ENCODE measurements around the gene PRDM9.
"Not testable (repeated sequence)": the region's sequence is repeated elsewhere in the genome, so short reads cannot be mapped to it uniquely, and the experiment has no call there.

PRDM9 gene
- 0 reads per million in 2 experiments for total RNA-seq

DNA sequence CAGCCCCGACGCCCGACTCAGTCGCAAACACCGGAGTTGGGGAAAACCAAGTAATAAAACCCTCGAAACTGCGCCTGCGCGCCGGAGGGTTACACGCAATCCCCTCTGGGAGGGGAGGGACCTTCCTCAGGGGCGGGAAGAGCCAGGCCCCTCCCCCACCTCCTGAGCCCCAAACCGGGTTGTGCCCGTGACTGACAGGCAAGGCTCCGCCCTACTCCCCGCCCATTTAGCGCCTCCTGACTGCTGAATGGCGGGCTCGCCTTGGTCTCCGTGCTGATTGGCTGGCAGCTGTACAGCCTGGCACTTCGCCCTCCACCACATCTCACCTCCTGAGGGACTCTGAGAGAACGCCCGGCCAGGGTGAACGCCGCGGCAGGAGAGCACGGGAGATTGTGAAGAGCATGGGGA is at the start of gene PRDM9:
TSS of gene PRDM9 (plus strand) at position 332 of the 408 bp plus-strand sequence. CDS start 1,425 bp downstream, outside the sequence.
- DNase-seq (ENCODE audit: low read depth) = no peak

DNA sequence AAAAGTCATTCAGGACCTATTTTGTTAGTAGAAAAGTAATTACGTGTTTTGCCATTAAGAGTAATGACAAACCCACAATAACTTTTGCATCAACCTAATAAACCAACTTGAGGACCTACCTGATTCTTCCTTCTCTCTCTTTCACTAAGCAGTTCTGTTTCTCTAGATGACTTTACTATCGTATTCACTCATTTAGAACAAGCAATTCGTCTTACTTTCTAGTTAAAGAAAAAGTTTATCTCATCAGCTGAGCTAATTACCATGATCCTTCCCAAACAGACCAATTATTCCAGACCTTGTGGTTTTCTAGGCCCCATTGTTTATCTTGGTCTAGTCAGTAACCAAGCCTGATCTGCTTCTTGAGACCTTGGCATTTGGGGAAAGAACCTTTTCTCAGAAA is 49.6 kb upstream of the PRDM9 start:
- no peak for DNase-seq (ENCODE audit: low read depth)

DNA sequence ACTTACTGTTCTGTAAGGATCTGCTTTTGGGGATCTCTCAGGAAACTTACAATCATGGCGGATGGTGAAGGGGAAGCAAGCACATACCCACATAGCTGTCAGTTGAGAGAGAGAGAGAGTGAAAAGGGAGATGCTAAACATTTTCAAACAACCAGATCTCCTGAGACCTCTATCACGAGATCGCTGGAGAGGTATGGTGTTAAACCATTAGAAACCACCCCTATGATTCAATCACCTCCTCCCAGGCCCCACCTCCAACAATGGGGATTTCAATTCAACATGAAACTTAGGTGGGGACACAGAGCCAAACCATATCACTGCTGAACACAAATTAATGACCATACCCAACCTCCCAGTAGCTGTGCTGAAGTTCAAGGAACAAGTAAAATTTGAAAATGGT is 48.2 kb upstream of the PRDM9 start:
- no peak for DNase-seq (ENCODE audit: low read depth)

DNA sequence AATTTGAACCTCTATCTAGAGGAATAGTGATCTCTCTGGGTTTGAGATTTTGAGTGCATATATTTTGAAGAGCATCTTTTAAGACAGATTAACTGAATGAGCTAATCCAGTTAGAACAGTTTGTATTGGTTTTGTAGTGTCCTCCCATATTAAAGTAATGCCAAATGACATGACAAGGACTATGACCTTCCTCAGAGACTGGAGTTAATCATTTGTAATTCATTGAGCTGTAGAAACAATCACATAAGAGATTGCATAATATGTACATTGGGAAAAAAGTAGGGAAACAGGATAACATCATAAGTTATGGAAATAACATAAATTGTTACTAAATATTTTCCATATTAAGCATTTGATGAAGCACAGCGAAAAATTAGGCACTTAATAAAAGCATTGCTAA is 45.8 kb upstream of the PRDM9 start:
- DNase-seq (ENCODE audit: low read depth) = no peak

DNA sequence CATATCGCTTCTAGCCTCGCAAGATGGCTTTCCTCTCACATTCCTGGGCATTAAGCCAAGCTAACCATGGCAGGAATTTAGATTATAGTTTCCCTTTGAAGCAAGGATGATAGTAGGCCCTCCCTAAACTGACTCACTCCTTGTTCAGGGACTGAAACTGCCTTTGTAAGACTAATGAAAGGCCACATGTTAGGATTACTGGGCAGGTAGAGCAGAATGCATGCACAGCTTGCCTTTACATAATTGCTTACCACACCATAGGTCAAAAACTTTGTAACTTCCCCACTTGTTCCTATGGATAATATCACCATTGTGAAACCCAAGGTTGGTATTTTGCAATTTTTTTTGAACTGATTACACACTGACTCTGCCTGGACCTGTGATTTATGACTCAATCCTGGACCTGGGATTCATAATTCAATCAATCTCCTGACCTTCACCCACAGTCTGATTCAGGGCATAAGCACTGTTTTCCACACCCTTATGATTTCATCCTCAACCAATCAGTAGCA is 41.0 kb upstream of the PRDM9 start:
- no peak for DNase-seq (ENCODE audit: low read depth)

DNA sequence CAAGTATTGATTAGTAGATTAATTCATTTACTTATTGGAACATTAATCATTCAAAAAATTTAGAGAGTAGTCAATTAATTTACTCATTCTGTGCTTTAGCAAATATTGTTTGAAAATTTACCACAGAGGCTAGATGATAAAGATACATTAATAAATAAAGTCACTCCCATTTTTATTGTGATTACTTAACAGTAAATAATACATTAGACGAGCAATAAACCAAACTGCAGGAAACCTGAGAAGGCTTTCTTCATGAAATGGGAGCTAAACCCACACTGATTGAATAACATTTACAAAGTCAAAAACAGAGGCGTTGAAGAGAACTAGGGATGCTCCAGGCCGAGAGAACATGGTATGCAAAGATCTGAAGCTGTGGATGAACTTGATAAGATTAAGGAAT is 38.8 kb upstream of the PRDM9 start:
- DNase-seq (ENCODE audit: low read depth) = no peak

DNA sequence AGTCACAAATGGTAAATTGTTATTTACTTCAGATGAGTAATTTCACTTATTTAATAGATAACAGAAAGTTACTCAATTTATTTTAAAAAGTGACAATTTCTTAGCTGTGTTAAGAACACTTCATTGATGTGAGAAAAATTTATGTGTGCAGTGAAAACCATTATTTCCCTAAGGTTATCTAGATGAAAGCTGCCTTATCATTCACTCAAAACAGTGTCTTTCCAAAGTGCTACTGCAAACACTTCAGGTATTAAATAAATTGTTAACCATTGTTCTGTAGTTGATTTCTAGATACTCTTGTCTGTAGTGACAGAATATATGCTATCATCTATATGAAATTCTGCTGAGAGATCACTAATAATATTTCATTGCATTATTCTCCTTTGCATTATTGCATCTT is 33.5 kb upstream of the PRDM9 start:
- no peak for DNase-seq (ENCODE audit: low read depth)

DNA sequence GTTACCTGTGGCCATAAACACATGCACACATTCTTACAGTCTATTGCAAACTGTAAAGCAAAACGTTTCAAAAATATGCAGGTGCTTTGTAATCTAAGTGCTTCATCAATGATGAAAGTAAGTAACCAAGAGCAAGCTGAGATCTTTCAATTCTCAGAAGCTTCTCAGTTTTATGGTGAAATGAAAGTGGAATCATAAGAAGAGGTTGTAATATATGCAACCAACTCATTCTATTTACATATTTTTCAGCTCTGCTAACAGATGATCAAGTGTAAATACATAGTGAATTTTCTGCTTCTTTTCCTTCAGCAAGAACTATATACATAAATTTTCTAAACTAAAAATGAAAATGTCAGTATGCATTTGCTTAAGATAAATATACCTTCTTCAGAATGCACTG is 33.1 kb upstream of the PRDM9 start:
- no peak for DNase-seq (ENCODE audit: low read depth)

DNA sequence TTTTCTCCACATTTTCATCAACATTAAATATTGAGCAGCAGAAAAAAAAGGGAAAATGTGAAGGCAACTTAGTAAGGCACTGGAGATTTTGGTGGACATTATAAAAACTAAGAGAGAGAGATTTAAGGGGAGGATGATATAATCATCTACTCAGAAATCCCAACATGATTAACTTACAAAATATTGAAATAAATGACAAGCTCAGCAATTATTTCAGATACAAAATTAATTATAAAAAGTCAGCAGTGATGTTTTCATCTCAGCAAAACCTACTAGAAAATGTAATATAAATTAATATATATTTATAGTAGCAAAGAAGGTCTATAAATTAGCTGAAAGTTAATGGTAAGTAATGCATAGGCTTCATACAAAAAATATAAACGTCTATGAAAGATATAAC is 30.8 kb upstream of the PRDM9 start:
- no peak for DNase-seq (ENCODE audit: low read depth)

DNA sequence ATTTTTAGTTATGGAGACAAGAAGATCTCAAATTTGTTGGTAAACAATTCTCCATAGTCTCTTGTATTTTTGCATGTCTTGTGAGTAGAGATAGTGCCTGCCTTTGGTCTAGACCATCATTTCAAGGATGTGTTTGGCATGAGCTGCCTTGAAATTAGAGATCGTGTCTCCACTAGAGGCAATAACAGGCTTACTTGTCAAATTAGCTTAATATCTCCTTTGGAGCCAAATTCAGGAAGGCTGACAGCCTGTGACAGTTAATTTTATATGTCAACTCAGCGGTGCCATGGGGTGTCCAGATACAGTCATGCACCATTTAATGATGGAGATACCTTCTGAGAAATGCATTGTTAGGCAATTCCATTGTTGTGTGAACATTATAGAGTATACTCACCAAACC is 24.8 kb upstream of the PRDM9 start:
- DNase-seq (ENCODE audit: low read depth) = no peak

DNA sequence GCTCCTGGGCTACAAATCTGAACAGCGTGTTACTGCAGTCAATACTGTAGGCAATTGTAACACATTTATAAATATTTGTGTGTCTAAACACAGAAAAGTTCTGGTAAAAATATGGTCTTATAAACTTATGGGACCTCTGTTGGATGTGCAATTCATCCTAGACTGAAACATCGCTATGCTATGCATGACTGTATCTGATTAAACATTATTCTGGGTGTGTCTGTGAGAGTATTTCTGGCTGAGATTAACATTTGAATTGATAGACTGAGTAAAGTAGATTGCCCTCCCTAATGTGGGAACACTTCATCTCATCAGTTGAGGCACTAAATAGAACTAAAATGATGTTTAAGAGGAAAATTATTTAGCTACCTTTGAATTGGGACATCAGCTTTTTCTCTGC is 24.3 kb upstream of the PRDM9 start:
- no peak for DNase-seq (ENCODE audit: low read depth)

DNA sequence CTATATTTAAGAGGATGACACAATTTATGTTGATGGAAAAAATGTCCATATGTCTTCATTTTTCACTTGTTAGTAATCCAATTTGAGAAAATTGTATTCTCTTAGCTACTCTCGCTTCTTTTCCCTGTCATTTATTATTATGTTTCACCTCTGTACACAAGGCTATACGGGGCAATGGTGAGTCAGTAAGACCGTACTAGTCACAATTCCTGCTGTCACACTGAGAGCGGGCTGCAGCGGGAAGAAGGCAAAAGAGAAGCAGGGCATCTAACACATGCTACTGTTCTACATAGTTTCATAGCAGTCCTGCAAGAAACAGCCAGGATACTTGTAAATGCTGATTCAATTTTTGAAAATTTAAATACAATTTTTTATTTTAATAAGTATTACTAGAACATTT is 23.3 kb upstream of the PRDM9 start:
- DNase-seq (ENCODE audit: low read depth) = no peak

DNA sequence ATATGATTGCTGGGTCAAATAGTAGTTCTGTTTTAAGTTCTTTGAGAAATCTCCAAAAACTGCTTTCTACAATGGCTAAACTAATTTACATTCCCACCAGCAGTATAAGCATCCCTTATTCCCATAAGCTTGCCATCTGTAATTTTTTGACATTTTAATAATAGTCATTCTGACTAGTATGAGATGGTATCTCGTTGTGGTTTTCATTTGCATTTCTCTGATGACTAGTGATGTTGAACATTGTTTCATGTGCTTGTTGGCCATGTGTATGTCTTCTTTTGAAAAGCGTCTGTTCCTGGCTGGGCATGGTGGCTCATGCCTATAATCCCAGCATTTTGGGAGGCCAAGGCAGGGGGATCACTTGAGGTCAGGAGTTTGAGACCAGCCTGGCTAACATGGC is 21.2 kb upstream of the PRDM9 start:
- DNase-seq (ENCODE audit: low read depth) = not testable (repeated sequence)

DNA sequence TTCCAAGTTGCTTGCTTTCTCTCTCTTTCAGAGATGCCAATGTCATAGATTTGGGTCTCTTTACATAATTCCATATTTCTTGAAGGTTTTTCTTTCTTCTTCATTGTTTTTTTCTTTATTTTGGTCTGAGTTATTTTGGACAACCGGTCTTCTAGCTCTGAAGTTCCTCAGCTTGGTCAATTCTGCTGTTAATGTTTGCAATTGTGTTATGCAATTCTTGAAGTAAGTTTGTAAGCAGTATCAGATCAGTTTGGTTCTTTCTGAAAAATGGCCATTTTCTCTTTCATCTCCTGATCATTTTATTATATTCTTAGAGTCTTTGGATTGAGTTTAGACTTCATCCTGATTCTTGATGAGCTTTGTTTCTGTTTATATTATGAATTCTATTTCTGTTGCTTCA is 16.4 kb upstream of the PRDM9 start:
- DNase-seq (ENCODE audit: low read depth) = no peak

DNA sequence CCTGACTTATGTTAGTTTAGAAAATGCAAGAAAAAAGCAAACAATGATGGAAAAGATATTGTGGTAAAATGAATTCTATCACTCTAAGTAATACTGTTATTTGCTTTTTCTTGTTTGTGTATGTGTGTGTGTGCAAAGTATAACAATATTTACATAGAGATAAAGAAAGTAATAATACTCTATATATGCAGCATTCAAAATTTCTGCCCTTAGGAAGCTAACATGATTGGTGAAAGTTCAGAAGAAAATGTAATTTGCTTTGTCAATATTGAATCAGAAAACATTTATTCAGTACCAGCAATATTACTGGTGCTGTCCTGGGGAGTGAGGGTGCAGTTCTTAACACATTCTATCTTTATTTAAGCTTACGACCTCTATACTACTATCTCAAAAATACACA is 12.9 kb upstream of the PRDM9 start:
- no peak for DNase-seq (ENCODE audit: low read depth)

DNA sequence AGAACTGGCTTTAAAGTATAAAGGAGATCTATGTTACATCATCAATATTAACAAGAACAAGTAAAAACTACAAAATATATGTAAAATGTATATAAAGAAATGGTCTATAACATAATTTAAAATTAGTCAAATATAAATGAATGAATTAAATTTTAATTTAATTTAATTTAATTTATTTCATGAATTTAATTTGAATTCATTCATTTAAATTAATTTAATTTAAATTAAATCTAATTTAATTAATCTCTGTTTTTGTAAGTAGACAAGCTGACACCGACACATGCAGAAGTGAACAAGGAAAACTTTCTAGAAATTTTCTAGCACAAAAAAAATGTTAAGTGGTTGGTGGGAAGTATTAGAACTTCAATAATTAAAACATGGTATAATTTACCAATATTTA is 10.8 kb upstream of the PRDM9 start:
- no peak for DNase-seq (ENCODE audit: low read depth)

DNA sequence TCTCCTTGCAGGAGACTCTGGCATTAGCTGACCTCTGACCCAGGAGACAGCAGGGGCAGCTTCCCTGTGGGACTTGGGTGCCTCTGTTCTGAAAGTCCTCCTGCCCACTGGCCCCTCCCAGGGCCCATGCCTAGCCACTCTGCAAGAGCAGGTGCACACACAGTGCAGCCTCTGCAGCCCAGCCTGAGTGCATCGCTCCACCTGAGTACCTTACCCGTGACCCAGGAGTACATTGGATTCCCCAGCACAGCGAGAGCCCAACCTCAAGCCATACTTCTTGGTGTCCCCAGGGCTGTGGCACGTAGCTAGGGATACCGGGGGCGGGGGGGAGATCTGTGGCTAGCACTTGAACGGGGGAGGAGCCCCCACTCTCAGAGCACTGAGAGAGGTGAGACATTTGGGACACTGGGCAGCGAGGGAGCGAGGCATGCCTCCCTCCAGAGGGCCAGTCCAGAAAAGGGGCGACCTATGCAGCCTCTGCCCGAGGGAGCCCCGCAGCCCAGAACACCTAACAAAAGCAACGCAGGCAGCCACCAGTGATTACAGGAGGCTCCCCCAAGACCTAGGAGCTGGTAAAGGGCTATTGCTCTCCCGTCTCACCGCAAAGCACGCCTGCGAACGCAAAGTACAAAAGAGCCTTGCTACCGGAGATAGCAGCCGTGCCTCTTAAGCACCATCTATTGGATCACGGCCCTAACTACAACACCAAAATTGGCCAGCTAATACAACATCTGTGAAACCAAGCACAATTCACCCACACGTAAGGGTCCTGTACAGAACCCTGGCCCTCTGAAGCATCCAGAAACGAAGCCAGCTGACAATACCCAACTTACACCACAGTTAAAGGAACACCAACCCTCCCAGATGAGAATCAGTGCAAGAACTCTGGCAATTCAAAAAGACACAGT is 826 bp upstream of the PRDM9 start:
- no peak for DNase-seq (ENCODE audit: low read depth)

DNA sequence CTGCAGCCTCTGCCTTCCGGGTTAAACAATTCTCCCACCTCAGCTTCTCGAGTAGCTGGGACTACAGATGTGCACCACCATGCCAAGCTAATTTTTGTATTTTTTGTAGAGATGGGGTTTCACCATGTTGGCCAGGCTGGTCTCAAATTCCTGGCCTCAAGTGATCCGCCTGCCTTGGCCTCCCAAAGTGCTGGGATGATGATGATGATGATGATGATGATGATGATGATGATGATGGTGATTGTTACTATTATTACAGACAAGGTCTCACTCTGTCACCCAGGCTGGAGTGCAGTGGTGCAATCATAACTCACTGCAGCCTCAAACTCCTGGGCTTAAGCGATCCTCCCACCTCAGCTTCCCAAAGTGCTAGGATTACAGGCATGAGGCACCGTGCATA is 3.0 kb downstream of the PRDM9 start:
- not testable (repeated sequence) for DNase-seq (ENCODE audit: low read depth)

DNA sequence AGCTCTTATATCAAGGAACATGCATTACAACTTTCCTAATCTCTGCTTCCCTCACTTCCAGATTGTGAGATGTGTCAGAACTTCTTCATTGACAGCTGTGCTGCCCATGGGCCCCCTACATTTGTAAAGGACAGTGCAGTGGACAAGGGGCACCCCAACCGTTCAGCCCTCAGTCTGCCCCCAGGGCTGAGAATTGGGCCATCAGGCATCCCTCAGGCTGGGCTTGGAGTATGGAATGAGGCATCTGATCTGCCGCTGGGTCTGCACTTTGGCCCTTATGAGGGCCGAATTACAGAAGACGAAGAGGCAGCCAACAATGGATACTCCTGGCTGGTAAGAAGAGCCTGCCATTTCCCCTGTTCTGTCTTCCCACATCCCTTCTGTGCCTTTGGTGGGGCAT is 15.1 kb downstream of the PRDM9 start:
- no peak for DNase-seq (ENCODE audit: low read depth)

DNA sequence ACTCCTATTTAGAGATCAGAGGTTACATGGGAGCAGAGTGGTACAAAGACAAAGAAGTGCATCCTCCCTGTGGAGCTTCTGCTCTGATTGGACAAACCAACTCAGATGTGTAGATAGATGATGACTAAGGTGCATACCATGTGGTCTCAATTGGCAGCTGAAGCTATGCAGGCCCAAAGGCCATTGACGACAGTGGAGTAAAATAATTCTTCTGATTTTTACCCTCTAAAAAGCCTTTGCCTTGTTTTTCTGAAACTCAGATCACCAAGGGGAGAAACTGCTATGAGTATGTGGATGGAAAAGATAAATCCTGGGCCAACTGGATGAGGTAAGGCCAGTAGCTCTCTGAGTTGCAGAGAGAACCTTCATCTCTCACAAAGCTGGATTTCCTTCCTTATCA is 15.6 kb downstream of the PRDM9 start:
- DNase-seq (ENCODE audit: low read depth) = no peak

DNA sequence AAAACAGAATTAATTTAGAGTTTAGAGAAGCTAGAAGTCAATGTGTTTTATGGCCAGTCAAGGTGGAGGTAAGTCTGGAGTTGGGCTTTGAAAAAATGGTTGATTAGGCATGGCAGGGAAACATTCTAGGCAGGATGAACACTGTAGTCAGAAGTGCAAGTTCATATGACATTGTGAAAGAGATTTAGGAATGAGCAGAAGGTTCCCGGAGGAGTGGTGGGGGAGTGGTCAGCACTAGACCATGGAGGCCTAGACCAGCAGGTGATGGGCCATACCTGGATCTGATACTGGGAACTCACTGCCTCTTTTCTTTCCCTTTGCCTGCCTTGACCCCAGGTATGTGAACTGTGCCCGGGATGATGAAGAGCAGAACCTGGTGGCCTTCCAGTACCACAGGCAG is 16.6 kb downstream of the PRDM9 start:
- no peak for DNase-seq (ENCODE audit: low read depth)

DNA sequence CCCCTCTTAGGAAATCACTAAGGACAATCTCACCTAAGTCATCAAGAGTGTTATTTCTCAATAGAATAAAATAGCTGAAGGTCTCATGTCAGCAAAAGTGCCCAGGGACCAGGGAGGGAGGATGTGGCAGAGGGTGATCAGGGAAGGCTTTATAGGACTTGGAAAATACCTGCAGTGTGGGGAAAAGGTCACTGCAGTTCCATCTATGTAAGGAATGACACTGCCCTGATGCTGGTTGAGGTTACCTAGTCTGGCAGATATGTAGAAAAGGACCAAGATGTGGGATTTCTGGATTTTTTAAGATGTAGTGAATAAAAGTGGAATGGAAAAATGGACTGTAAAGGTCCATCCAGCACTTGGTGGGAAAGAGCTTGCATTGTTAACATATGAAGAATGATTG is 18.3 kb downstream of the PRDM9 start:
- DNase-seq (ENCODE audit: low read depth) = no peak

DNA sequence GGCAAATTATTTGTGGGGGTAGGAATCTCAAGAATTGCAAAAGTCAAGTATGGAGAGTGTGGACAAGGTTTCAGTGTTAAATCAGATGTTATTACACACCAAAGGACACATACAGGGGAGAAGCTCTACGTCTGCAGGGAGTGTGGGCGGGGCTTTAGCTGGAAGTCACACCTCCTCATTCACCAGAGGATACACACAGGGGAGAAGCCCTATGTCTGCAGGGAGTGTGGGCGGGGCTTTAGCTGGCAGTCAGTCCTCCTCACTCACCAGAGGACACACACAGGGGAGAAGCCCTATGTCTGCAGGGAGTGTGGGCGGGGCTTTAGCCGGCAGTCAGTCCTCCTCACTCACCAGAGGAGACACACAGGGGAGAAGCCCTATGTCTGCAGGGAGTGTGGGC is 19.2 kb downstream of the PRDM9 start:
- not testable (repeated sequence) for DNase-seq (ENCODE audit: low read depth)
